ENCODE results near the gene DDOST.
"Not testable (repeated sequence)": the region's sequence is repeated elsewhere in the genome, so short reads cannot be mapped to it uniquely, and the experiment has no call there.

The DDOST gene

GRCh38 chr1:20619999-20620398, 41.2 kb downstream of the DDOST start:
- no peak for DNase-seq

DNA sequence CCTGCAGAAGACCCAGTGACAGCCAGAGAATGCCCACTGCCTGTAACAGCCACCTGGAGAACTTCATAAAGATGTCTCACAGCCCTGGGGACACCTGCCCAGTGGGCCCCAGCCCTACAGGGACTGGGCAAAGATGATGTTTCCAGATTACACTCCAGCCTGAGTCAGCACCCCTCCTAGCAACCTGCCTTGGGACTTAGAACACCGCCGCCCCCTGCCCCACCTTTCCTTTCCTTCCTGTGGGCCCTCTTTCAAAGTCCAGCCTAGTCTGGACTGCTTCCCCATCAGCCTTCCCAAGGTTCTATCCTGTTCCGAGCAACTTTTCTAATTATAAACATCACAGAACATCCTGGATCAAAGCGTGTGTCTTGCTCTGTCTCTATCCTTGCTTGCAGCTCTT, 42.6 kb downstream of the DDOST start:
- no peak for DNase-seq

GRCh38 chr1:20616847-20617487, 44.2 kb downstream of the DDOST start:
- DNase-seq = no peak

DNA sequence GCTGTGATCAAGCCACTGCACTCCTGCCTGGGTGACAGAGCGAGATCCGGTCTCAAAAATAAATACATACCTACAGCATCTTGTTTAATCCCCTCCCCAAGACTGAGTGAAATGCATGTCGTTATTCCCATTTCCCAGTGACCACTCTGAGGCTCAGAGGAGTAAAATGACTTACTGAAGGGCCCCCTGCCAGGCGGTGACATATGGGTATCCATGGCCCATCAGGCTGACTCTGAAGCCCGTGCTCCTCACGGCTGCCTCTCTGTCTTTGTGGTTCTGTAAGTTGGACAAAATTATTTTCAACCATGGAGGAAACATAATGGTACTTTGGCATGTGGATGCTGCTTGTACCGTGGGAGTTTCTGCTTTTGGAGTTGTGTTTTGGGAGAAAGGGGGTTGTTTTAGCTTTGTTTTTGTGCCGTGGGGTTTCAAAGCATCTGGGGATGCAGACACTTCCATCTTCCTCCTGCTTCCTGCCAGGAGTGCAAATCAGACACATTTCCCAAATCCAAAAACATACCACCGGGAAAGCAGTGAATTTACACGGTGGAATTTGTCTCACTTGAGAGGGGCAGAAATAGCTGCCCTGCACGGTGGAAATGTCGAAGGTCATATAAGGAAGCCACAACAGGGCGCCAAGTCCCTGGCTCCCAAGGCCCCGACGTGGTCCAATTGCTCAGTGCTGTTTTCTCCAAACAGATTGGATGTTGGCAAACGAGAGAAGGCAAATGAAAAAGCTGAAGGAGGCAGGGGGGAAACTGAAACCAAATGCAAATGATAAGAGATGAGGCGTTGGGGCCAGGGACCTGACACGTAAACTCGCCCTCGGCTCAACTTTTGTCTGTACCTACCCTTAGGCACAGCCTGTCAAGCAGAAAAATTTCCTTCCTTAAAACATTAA, 45.0 kb downstream of the DDOST start:
- DNase-seq = no peak

GRCh38 chr1:20614131-20614579, 47.0 kb downstream of the DDOST start:
- DNase-seq = no peak

DNA sequence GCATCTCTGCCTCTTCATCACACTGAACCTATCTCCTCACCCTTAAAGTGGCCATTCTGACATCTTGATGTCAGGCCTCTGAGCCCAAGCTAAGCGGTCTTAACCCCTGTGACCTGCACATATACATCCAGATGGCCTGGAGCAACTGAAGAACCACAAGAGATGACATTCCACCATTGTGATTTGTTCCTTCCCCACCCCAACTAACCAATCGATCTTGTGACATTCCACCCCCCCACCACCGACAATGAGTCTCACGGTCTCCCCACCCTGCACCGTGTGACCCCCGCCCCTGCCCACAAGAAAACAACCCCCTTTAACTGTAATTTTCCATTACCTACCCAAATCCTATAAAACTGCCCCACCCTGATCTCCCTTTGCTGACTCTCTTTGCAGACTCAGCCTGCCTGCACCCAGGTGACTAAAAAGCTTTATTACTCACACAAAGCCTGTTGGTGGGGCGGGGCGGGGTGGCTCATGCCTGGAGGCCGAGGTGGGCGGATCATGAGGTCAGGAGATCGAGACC, 48.9 kb downstream of the DDOST start:
- DNase-seq = no peak

DNA sequence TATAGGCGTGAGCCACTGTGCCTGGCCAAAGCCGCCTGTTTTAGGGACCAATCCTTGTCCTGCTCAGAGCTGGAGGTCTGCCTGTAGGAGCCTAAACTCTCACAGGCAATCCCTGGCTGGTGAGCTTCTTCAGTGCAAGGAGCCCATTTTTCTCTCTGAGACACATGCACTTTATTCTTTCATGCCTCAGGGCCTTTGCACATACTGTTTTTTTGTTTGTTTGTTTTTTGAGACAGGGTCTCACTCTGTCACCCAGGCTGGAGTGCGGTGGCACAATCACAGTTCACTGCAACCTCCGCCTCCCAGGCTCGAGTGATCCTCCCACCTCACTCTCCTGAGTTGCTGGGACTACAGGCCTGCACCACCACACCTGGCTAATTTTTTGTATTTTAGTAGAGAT, 49.5 kb downstream of the DDOST start:
- DNase-seq = no peak

DNA sequence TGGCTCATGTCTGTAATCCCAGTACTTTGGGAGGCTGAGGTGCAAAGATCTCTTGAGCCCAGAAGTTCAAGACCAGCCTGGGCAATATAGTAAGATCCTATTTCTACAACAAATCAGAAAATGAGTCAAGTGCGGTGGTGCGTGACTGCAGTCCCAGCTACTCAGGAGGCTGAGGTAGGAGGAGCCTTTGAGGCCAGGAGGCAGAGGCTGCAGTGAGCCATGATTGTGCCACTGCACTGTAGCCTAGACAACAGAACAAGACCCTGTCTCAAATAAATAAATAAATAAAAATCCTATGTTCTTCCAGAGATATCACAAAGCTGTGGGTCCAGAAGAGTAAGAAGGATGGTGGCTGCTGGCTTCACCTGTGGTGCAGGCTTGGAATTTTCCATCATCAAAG, 50.2 kb downstream of the DDOST start:
- no peak for DNase-seq

GRCh38 chr1:20609541-20609940, 51.6 kb downstream of the DDOST start:
- DNase-seq = no peak

DNA sequence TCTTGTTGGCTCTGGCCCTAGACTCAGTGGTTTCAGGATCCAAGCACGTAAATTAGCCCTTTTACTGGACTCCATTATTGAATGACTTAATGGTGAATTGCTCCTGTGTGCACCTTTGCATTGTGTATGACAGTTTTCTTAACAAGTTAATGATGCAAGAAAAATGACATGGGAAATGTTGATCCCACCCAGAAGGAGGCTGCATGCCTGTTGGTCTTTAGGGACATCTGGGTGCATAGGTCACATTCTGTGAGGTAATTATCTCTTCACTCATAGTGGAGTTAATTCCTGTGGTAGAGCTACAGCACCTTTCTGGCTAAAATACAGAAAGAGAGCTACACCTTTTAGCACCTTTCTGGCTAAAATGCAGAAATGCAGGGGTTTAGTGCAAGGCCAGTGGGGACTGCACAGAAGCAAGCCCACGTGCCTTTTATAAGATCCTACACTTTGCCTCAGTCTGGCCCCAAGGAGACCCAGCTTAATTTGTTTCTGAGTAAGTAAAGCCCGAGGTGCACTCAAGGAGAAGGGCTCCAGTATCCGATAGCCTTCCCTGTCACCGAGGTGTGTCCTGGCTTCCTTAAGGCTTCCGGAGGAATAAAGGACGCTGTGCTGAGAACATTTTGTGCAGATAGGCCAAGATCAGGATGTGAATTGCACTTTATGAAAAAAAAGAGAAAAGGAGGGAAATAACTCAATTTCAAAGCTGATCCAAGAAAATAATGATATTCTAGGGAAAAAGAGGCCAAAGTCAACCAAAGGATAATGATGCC, 54.2 kb downstream of the DDOST start:
- not testable (repeated sequence) for DNase-seq

DNA sequence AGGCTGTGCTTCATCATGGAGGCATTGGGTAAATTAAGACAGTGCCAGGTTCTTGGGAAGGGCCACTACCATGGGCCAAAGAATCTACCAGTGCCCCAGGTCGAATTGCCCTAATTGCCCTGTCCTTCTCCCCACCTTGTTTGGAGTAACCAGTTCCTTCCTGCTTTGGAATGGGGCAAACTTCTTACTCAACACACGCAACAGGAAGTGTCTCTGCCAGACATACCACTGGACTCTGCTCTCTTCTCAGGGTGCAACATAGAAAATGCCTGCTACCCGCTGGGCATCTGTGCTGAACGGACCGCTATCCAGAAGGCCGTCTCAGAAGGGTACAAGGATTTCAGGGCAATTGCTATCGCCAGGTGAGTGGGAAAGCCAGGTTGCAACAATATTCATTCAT, 56.5 kb downstream of the DDOST start:
- DNase-seq = no peak

- DNase-seq = no peak
These were observed 57.4 kb downstream of the DDOST start for GRCh38 chr1:20603504-20604464.

DNA sequence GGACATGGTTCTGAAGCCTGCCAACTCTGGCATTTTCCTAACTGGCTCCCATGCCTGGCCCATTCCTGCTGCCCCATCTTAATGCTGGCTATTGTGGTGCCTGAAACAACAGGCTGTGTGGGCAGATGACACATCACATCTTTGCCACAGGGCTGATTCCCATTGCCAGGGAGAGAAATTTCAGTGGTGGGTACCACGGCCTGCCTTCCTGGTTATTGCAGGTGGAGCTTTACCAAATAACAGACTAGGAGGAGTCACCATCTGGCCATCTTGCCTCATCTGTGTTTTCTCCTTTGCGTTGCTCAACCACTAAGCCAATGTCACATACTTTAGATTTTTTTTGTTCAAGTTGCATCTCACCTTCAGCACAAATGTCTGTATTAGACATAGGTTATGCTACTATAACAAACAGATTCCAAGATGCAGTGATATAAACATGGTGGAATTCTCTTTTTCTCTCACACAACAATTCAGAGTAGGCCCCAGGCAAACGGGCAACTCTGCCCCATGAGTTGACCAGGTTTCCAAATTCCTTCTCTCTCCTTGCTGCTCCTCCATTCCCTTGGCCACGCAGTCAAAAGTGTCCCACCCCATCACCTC, 58.2 kb downstream of the DDOST start:
- DNase-seq = no peak

Data from activated effector memory CD4-positive, alpha-beta T cell treated with anti-CD3 and anti-CD28 coated beads, Interleukin-2, amount 50 U/mL, for 16 hours (primary cell).